ENCODE data around the gene C15orf62.

- TF ChIP-seq CTCF (tag by site-specific recombination; IDR thresholded peaks at IDR 0.05) (no peak), ELK4 (IDR thresholded peaks at IDR 0.05; ENCODE audit: borderline replicate concordance, low read depth, low read length) (no peak), ZSCAN4 (tag by site-specific recombination; IDR thresholded peaks at IDR 0.05) (no peak), YY1 (tag by site-specific recombination; IDR thresholded peaks at IDR 0.05) (no peak), ZNF239 (tag by site-specific recombination; IDR thresholded peaks at IDR 0.05) (no peak), ZNF654 (tag by site-specific recombination; IDR thresholded peaks at IDR 0.05; ENCODE audit: low read depth) (no peak), ZNF121 (tag by site-specific recombination; IDR thresholded peaks at IDR 0.05) (no peak), OVOL3 (tag by site-specific recombination; IDR thresholded peaks at IDR 0.05) (no peak), HOXC10 (CRISPR knock-in tag; IDR thresholded peaks at IDR 0.05) (no peak), REST (tag by site-specific recombination; IDR thresholded peaks at IDR 0.05) (no peak), PATZ1 (tag by site-specific recombination; IDR thresholded peaks at IDR 0.05) (no peak), ZNF747 (tag by site-specific recombination; IDR thresholded peaks at IDR 0.05) (no peak), TRIM28 (IDR thresholded peaks at IDR 0.05; ENCODE audit: borderline replicate concordance, low read length) (no peak), ATF2 (tag by site-specific recombination; IDR thresholded peaks at IDR 0.05; ENCODE audit: low read depth) (no peak)
Observed at GRCh38 chr15:40789119-40789518, 19.3 kb downstream of the C15orf62 start.

Data from HEK293 (cell line).